Measurements from ENCODE around the gene PLCD3. TPM values are rescaled to one million over a fixed set of nuclear protein-coding genes. Genes with fewer than 3 reads are reported as not detected.

PLCD3 gene
- total and polyA plus RNA-seq, 2 of the 13 experiments (the other 11 are each of a cell fraction or from before 2014, with no cell fraction given): 11.3 to 39.1 TPM

GRCh38 chr17:45135192-45135977, 3.1 kb upstream of the PLCD3 start, which contains the start of gene ACBD4 (continued):
- TF ChIP-seq, protein P1, sequence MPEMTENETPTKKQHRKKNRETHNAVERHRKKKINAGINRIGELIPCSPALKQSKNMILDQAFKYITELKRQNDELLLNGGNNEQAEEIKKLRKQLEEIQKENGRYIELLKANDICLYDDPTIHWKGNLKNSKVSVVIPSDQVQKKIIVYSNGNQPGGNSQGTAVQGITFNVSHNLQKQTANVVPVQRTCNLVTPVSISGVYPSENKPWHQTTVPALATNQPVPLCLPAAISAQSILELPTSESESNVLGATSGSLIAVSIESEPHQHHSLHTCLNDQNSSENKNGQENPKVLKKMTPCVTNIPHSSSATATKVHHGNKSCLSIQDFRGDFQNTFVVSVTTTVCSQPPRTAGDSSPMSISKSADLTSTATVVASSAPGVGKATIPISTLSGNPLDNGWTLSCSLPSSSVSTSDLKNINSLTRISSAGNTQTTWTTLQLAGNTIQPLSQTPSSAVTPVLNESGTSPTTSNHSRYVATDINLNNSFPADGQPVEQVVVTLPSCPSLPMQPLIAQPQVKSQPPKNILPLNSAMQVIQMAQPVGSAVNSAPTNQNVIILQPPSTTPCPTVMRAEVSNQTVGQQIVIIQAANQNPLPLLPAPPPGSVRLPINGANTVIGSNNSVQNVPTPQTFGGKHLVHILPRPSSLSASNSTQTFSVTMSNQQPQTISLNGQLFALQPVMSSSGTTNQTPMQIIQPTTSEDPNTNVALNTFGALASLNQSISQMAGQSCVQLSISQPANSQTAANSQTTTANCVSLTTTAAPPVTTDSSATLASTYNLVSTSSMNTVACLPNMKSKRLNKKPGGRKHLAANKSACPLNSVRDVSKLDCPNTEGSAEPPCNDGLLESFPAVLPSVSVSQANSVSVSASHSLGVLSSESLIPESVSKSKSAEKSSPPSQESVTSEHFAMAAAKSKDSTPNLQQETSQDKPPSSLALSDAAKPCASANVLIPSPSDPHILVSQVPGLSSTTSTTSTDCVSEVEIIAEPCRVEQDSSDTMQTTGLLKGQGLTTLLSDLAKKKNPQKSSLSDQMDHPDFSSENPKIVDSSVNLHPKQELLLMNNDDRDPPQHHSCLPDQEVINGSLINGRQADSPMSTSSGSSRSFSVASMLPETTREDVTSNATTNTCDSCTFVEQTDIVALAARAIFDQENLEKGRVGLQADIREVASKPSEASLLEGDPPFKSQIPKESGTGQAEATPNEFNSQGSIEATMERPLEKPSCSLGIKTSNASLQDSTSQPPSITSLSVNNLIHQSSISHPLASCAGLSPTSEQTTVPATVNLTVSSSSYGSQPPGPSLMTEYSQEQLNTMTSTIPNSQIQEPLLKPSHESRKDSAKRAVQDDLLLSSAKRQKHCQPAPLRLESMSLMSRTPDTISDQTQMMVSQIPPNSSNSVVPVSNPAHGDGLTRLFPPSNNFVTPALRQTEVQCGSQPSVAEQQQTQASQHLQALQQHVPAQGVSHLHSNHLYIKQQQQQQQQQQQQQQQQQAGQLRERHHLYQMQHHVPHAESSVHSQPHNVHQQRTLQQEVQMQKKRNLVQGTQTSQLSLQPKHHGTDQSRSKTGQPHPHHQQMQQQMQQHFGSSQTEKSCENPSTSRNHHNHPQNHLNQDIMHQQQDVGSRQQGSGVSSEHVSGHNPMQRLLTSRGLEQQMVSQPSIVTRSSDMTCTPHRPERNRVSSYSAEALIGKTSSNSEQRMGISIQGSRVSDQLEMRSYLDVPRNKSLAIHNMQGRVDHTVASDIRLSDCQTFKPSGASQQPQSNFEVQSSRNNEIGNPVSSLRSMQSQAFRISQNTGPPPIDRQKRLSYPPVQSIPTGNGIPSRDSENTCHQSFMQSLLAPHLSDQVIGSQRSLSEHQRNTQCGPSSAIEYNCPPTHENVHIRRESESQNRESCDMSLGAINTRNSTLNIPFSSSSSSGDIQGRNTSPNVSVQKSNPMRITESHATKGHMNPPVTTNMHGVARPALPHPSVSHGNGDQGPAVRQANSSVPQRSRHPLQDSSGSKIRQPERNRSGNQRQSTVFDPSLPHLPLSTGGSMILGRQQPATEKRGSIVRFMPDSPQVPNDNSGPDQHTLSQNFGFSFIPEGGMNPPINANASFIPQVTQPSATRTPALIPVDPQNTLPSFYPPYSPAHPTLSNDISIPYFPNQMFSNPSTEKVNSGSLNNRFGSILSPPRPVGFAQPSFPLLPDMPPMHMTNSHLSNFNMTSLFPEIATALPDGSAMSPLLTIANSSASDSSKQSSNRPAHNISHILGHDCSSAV (CRISPR knock-in tag; IDR thresholded peaks at IDR 0.05; ENCODE audit: borderline replicate concordance): no peak
- TF ChIP-seq TCF7L2 (IDR thresholded peaks at IDR 0.05; ENCODE audit: low read depth, low read length): no peak
- TF ChIP-seq, protein P2, sequence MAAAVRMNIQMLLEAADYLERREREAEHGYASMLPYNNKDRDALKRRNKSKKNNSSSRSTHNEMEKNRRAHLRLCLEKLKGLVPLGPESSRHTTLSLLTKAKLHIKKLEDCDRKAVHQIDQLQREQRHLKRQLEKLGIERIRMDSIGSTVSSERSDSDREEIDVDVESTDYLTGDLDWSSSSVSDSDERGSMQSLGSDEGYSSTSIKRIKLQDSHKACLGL (CRISPR knock-in tag; IDR thresholded peaks at IDR 0.05): peak; percentile 47
- no peak for TF ChIP-seq FOXA1 (IDR thresholded peaks at IDR 0.05)
- TF ChIP-seq FOXA1 (CRISPR knock-in tag; IDR thresholded peaks at IDR 0.05): no peak
- TF ChIP-seq SKI (IDR thresholded peaks at IDR 0.05; ENCODE audit: partially characterized antibody): peak; percentile 76
- TF ChIP-seq HNRNPK (IDR thresholded peaks at IDR 0.05; ENCODE audit: low read depth, low read length, poor library complexity, severe bottlenecking): peak; percentile 31
- peak; percentile 90 for TF ChIP-seq JARID2 (CRISPR knock-in tag; IDR thresholded peaks at IDR 0.05; ENCODE audit: insufficient replicate concordance)
- TF ChIP-seq, protein P3, sequence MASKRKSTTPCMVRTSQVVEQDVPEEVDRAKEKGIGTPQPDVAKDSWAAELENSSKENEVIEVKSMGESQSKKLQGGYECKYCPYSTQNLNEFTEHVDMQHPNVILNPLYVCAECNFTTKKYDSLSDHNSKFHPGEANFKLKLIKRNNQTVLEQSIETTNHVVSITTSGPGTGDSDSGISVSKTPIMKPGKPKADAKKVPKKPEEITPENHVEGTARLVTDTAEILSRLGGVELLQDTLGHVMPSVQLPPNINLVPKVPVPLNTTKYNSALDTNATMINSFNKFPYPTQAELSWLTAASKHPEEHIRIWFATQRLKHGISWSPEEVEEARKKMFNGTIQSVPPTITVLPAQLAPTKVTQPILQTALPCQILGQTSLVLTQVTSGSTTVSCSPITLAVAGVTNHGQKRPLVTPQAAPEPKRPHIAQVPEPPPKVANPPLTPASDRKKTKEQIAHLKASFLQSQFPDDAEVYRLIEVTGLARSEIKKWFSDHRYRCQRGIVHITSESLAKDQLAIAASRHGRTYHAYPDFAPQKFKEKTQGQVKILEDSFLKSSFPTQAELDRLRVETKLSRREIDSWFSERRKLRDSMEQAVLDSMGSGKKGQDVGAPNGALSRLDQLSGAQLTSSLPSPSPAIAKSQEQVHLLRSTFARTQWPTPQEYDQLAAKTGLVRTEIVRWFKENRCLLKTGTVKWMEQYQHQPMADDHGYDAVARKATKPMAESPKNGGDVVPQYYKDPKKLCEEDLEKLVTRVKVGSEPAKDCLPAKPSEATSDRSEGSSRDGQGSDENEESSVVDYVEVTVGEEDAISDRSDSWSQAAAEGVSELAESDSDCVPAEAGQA (IDR thresholded peaks at IDR 0.05; ENCODE audit: low read depth): peak; percentile 16; the same call in 1 of the 2 replicates
- TF ChIP-seq, protein P3 (CRISPR knock-in tag; IDR thresholded peaks at IDR 0.05; ENCODE audit: borderline replicate concordance): no peak
- TF ChIP-seq ARHGAP35 (CRISPR knock-in tag; IDR thresholded peaks at IDR 0.05; ENCODE audit: borderline replicate concordance): peak; percentile 92
- TF ChIP-seq DPF2 (CRISPR knock-in tag; IDR thresholded peaks at IDR 0.05; ENCODE audit: borderline replicate concordance, low read depth): peak; percentile 58; the same call in 1 of the 2 replicates
- TF ChIP-seq ELF4 (CRISPR knock-in tag; IDR thresholded peaks at IDR 0.05; ENCODE audit: borderline replicate concordance): peak; percentile 68; the same call in 1 of the 2 replicates
- TF ChIP-seq ETV5 (CRISPR knock-in tag; IDR thresholded peaks at IDR 0.05; ENCODE audit: borderline replicate concordance): peak; percentile 55
